DOHH2 (cell line): ENCODE data around the gene RGS19.

Experiments used
- EZH2phosphoT487 ChIP-seq: fragments of 200-600 bp; sonication (generic); IDR thresholded peaks from 2 replicates; pipeline ENCODE4 v1.6.1; 2017; ENCODE audit warnings: borderline replicate concordance, mild to moderate bottlenecking, antibody characterized with exemption, low read length, moderate library complexity, mixed read lengths
- TF ChIP-seq, protein P1 (sequence below): fragments of 200-600 bp; sonication (generic); IDR thresholded peaks from one replicate; pipeline ENCODE4 v1.5.1; 2014; ENCODE audit warnings: antibody characterized with exemption, mild to moderate bottlenecking, low read depth, low read length; ENCODE audit not compliant: poor library complexity, severe bottlenecking

- TF ChIP-seq, protein P1, sequence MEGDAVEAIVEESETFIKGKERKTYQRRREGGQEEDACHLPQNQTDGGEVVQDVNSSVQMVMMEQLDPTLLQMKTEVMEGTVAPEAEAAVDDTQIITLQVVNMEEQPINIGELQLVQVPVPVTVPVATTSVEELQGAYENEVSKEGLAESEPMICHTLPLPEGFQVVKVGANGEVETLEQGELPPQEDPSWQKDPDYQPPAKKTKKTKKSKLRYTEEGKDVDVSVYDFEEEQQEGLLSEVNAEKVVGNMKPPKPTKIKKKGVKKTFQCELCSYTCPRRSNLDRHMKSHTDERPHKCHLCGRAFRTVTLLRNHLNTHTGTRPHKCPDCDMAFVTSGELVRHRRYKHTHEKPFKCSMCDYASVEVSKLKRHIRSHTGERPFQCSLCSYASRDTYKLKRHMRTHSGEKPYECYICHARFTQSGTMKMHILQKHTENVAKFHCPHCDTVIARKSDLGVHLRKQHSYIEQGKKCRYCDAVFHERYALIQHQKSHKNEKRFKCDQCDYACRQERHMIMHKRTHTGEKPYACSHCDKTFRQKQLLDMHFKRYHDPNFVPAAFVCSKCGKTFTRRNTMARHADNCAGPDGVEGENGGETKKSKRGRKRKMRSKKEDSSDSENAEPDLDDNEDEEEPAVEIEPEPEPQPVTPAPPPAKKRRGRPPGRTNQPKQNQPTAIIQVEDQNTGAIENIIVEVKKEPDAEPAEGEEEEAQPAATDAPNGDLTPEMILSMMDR = no peak
- TF ChIP-seq EZH2phosphoT487 = no peak
Observed at GRCh38 chr20:64052987-64053840, 26.1 kb downstream of the RGS19 start.
